B cell (primary cell): ENCODE measurements around the gene SPAG7.

Experiments used
- CTCF ChIP-seq: fragments of 200-600 bp; IDR thresholded peaks from one replicate; pipeline ENCODE4 v1.8.0; 2022; ENCODE audit warnings: antibody characterized with exemption, mild to moderate bottlenecking
- EZH2 ChIP-seq: IDR thresholded peaks from 2 replicates; pipeline ENCODE4 v1.6.1; 2012; ENCODE audit warnings: borderline replicate concordance, low read depth, mild to moderate bottlenecking, moderate library complexity, low read length; ENCODE audit not compliant: insufficient read depth, poor library complexity, severe bottlenecking

- TF ChIP-seq CTCF (no peak), EZH2 (no peak)
Measured at GRCh38 chr17:4938069-4938491, 29.5 kb downstream of the SPAG7 start.
